Keratinocyte (primary cell): Measurements from ENCODE around the gene CCL26.

Source experiments
- EZH2 ChIP-seq: IDR thresholded peaks from one replicate; pipeline ENCODE4 v1.6.1; 2012; ENCODE audit warnings: inconsistent platforms, mild to moderate bottlenecking, low read length, moderate library complexity
- TF ChIP-seq, protein P1 (sequence below), 3 experiments: IDR thresholded peaks in 1 of 3; conservative IDR thresholded peaks in 1 of 3; optimal IDR thresholded peaks in 1 of 3; 2 replicates in 2 of 3; 3 replicates in 1 of 3; pipeline versions ENCODE3 to v1.5.1; 2011; ENCODE audit warnings: low read length in 3 of 3, mild to moderate bottlenecking in 3 of 3, moderate library complexity in 2 of 3, control low read depth in 1 of 3, inconsistent platforms in 1 of 3; ENCODE audit not compliant: insufficient read depth in 2 of 3; ENCODE audit errors: extremely low read depth in 1 of 3

DNA sequence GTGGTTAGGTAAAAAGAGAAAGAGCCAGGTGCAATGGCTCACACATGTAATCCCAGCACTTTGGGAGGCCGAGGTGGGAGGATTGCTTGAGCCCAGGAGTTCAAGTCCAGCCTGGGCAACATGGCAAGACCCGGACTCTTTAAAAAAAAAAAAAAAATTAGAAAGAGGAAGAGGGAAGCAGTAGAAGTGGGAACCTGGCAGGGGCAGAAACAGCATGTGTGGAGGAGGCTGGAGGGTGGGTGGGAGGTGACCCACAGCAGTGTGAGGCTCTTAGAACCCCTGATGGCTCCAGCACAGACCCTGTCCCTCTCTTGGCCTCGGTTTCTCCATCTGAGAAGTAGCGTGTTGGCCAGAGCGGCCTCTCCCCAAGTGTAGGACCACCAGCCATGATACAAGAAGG, 46.5 kb upstream of the CCL26 start:
- TF ChIP-seq, protein P1, sequence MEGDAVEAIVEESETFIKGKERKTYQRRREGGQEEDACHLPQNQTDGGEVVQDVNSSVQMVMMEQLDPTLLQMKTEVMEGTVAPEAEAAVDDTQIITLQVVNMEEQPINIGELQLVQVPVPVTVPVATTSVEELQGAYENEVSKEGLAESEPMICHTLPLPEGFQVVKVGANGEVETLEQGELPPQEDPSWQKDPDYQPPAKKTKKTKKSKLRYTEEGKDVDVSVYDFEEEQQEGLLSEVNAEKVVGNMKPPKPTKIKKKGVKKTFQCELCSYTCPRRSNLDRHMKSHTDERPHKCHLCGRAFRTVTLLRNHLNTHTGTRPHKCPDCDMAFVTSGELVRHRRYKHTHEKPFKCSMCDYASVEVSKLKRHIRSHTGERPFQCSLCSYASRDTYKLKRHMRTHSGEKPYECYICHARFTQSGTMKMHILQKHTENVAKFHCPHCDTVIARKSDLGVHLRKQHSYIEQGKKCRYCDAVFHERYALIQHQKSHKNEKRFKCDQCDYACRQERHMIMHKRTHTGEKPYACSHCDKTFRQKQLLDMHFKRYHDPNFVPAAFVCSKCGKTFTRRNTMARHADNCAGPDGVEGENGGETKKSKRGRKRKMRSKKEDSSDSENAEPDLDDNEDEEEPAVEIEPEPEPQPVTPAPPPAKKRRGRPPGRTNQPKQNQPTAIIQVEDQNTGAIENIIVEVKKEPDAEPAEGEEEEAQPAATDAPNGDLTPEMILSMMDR (optimal IDR thresholded peaks at IDR 0.05 in 1 of 3, IDR thresholded peaks at IDR 0.05 in 1 of 3, conservative IDR thresholded peaks at IDR 0.05 in 1 of 3; ENCODE audit: extremely low read depth in 1 of 3, insufficient read depth in 2 of 3, low read length in 3 of 3), result no peak
- no peak for TF ChIP-seq EZH2
